H1 (cell line): ENCODE results near the gene SYTL2.

Experiments used
- BCL11A ChIP-seq, 2 experiments: IDR thresholded peaks; one replicate each; pipeline ENCODE4 v1.6.1; 2011; ENCODE audit warnings: low read depth in 2 of 2, low read length in 2 of 2, mild to moderate bottlenecking in 2 of 2
- KDM5A ChIP-seq: fragments of 200-600 bp; IDR thresholded peaks from 2 replicates; pipeline ENCODE4 v1.7.1; 2012; ENCODE audit warnings: mild to moderate bottlenecking, low read length, inconsistent platforms, mixed read lengths
- POLR2A ChIP-seq, 2 experiments: IDR thresholded peaks; 1 replicate in 1 of 2; 2 replicates in 1 of 2; pipeline ENCODE4 v1.6.1; 2011; ENCODE audit warnings: low read depth in 2 of 2, low read length in 2 of 2, mild to moderate bottlenecking in 2 of 2; ENCODE audit errors: control extremely low read depth in 1 of 2
- POLR2AphosphoS5 ChIP-seq: IDR thresholded peaks from 2 replicates; pipeline ENCODE4 v1.6.1; 2011; ENCODE audit warnings: low read depth, low read length
- RAD21 ChIP-seq, 2 experiments: IDR thresholded peaks in 1 of 2; conservative IDR thresholded peaks in 1 of 2; 2 replicates each; pipeline ENCODE4 v1.6.1; 2011; ENCODE audit warnings: low read depth in 2 of 2, low read length in 2 of 2, improper control_type of control experiment in 1 of 2, inconsistent platforms in 1 of 2, mild to moderate bottlenecking in 1 of 2, moderate library complexity in 1 of 2
- RFX5 ChIP-seq: IDR thresholded peaks from 2 replicates; pipeline ENCODE4 v1.6.1; 2011; ENCODE audit warnings: low read depth, low read length, improper control_type of control experiment, borderline replicate concordance
- RXRA ChIP-seq: IDR thresholded peaks from 2 replicates; pipeline ENCODE4 v1.6.1; 2011; ENCODE audit warnings: low read depth, mild to moderate bottlenecking, low read length, moderate library complexity; ENCODE audit not compliant: insufficient read depth
- SP2 ChIP-seq: IDR thresholded peaks from 2 replicates; pipeline ENCODE4 v1.6.1; 2012; ENCODE audit warnings: mild to moderate bottlenecking, low read length, inconsistent platforms
- TBP ChIP-seq: IDR thresholded peaks from 2 replicates; pipeline ENCODE4 v1.6.1; 2011; ENCODE audit warnings: low read depth, low read length, improper control_type of control experiment
- YY1 ChIP-seq: IDR thresholded peaks from 2 replicates; pipeline ENCODE4 v1.6.1; 2011; ENCODE audit warnings: low read depth, mild to moderate bottlenecking, low read length
- ZNF274 ChIP-seq: IDR thresholded peaks from 2 replicates; pipeline ENCODE4 v1.7.0; 2012; ENCODE audit warnings: low read length, borderline replicate concordance; ENCODE audit errors: extremely low read depth
- TF ChIP-seq, protein P1 (sequence below), 3 experiments: IDR thresholded peaks; 1 replicate in 2 of 3; 2 replicates in 1 of 3; pipeline versions ENCODE4 v1.5.1 to v1.6.1; 2011; ENCODE audit warnings: low read length in 3 of 3, mild to moderate bottlenecking in 3 of 3, inconsistent platforms in 2 of 3, low read depth in 1 of 3, moderate library complexity in 1 of 3; ENCODE audit not compliant: insufficient read depth in 1 of 3; ENCODE audit errors: control extremely low read depth in 1 of 3
- TF ChIP-seq, protein P2 (sequence below): IDR thresholded peaks from 2 replicates; pipeline ENCODE4 v1.6.1; 2011; ENCODE audit warnings: low read depth, mild to moderate bottlenecking, low read length; ENCODE audit not compliant: insufficient read depth

DNA sequence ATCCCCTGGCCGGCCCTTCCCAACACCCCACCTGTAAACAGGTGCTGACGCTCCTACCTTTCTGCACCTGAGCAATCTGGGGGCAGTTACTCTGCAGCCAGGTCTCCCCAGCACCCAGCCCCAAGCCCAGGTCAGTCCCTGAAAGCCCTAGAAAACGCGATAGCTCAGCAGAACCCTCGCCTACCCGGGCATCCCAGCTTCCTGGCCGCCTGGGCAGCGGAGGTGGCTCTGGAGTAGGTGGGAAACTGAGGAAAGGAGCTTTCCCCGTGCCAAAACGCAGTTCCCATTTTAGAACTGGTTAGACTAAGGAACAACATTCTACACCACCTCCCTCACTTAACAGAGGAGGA, 445 bp downstream of the SYTL2 start:
- TF ChIP-seq RFX5: no peak
- TF ChIP-seq, protein P1, sequence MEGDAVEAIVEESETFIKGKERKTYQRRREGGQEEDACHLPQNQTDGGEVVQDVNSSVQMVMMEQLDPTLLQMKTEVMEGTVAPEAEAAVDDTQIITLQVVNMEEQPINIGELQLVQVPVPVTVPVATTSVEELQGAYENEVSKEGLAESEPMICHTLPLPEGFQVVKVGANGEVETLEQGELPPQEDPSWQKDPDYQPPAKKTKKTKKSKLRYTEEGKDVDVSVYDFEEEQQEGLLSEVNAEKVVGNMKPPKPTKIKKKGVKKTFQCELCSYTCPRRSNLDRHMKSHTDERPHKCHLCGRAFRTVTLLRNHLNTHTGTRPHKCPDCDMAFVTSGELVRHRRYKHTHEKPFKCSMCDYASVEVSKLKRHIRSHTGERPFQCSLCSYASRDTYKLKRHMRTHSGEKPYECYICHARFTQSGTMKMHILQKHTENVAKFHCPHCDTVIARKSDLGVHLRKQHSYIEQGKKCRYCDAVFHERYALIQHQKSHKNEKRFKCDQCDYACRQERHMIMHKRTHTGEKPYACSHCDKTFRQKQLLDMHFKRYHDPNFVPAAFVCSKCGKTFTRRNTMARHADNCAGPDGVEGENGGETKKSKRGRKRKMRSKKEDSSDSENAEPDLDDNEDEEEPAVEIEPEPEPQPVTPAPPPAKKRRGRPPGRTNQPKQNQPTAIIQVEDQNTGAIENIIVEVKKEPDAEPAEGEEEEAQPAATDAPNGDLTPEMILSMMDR (IDR thresholded peaks at IDR 0.05; ENCODE audit: control extremely low read depth in 1 of 3, insufficient read depth in 1 of 3, low read depth in 1 of 3, low read length in 3 of 3): no peak
- TF ChIP-seq SP2: no peak
- no peak for TF ChIP-seq KDM5A
- no peak for TF ChIP-seq POLR2AphosphoS5
- no peak for TF ChIP-seq TBP
- TF ChIP-seq YY1: no peak
- no peak for TF ChIP-seq POLR2A (IDR thresholded peaks at IDR 0.05; ENCODE audit: control extremely low read depth in 1 of 2, low read depth in 2 of 2, low read length in 2 of 2)
- TF ChIP-seq, protein P2, sequence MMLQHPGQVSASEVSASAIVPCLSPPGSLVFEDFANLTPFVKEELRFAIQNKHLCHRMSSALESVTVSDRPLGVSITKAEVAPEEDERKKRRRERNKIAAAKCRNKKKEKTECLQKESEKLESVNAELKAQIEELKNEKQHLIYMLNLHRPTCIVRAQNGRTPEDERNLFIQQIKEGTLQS: no peak
- TF ChIP-seq BCL11A (IDR thresholded peaks at IDR 0.05; ENCODE audit: low read depth in 2 of 2, low read length in 2 of 2): no peak
- TF ChIP-seq ZNF274: no peak
- no peak for TF ChIP-seq RXRA
- TF ChIP-seq RAD21 (IDR thresholded peaks at IDR 0.05 in 1 of 2, conservative IDR thresholded peaks at IDR 0.05 in 1 of 2; ENCODE audit: low read depth in 2 of 2, low read length in 2 of 2): no peak
